NCI-H524 treated with DMSO at 0.1 percent for 48 hours (cell line): ENCODE data around the gene TRABD.

Source experiments
- DNase-seq: peaks from one replicate; lab custom pipeline; 2025; lab: John Stamatoyannopoulos, UW

The TRABD gene

GRCh38 chr22:50217543-50218152 lies 31.9 kb downstream of the TRABD start:
- DNase-seq: no peak

- no peak for DNase-seq
These were observed 32.7 kb downstream of the TRABD start for GRCh38 chr22:50218153-50218995.

- no peak for DNase-seq
These were observed 33.4 kb downstream of the TRABD start for GRCh38 chr22:50218996-50219727.

GRCh38 chr22:50219800-50220602 lies 34.3 kb downstream of the TRABD start:
- no peak for DNase-seq

GRCh38 chr22:50220603-50221409 lies 35.1 kb downstream of the TRABD start:
- DNase-seq: no peak

- DNase-seq: no peak
These were observed 35.9 kb downstream of the TRABD start for GRCh38 chr22:50221410-50222300.

- no peak for DNase-seq
These were observed 36.8 kb downstream of the TRABD start for GRCh38 chr22:50222508-50222907.

- no peak for DNase-seq
These were observed 38.4 kb downstream of the TRABD start for GRCh38 chr22:50224071-50224470.

GRCh38 chr22:50225200-50225969 lies 39.7 kb downstream of the TRABD start:
- DNase-seq: no peak

- no peak for DNase-seq
These were observed 40.6 kb downstream of the TRABD start for GRCh38 chr22:50226063-50226874.

GRCh38 chr22:50226875-50227165 lies 41.1 kb downstream of the TRABD start:
- no peak for DNase-seq

GRCh38 chr22:50227579-50228215 lies 42.0 kb downstream of the TRABD start:
- DNase-seq: no peak

GRCh38 chr22:50228366-50228765 lies 42.7 kb downstream of the TRABD start:
- DNase-seq: no peak

- DNase-seq: no peak
These were observed 43.7 kb downstream of the TRABD start for GRCh38 chr22:50229370-50229769.

GRCh38 chr22:50232481-50233151 lies 46.9 kb downstream of the TRABD start:
- no peak for DNase-seq

GRCh38 chr22:50233223-50233622 lies 47.5 kb downstream of the TRABD start:
- DNase-seq: no peak

- no peak for DNase-seq
These were observed 51.2 kb downstream of the TRABD start for GRCh38 chr22:50236731-50237409.
